Thyroid gland (tissue), 4 donors: ENCODE results near the gene UHMK1. TPM values are rescaled to one million over a fixed set of nuclear protein-coding genes. Genes with fewer than 3 reads are reported as not detected.

Experiments used
- DNase-seq, 2 donors: peaks; one replicate each; pipeline ENCODE4 v3.0.0-alpha.2; 2019
- H3K27ac ChIP-seq, 3 donors: fragments of 200-600 bp; sonication (generic); 1 replicate in 2 of 3; 2 replicates in 1 of 3; pipeline ENCODE4 v1.5.1; 2016 to 2019; ENCODE audit warnings: mild to moderate bottlenecking in 1 of 3, moderate library complexity in 1 of 3
- H3K27me3 ChIP-seq: fragments of 200-600 bp; sonication (generic); one replicate; pipeline ENCODE4 v1.5.1; 2019
- H3K36me3 ChIP-seq, 2 donors: fragments of 200-600 bp; sonication (generic); one replicate each; pipeline ENCODE4 v1.5.1; 2016 to 2019
- H3K4me1 ChIP-seq, 2 donors: fragments of 200-600 bp; sonication (generic); one replicate each; pipeline ENCODE4 v1.5.1; 2017 to 2019
- H3K4me3 ChIP-seq, 3 donors: fragments of 200-600 bp; sonication (generic); replicated peaks in 1 of 3; 1 replicate in 2 of 3; 2 replicates in 1 of 3; pipeline ENCODE4 v1.5.1; 2016; ENCODE audit warnings: mild to moderate bottlenecking in 1 of 3
- H3K9me3 ChIP-seq: fragments of 200-600 bp; sonication (generic); one replicate; pipeline ENCODE4 v1.5.1; 2017
- CTCF ChIP-seq, 6 experiments: fragments of 200-600 bp in 3 of 6; fragments of 450-650 bp in 3 of 6; sonication (generic) in 3 of 6; IDR thresholded peaks; one replicate each; pipeline ENCODE4 v1.5.1; 2016 to 2019; ENCODE audit warnings: antibody characterized with exemption in 6 of 6, mild to moderate bottlenecking in 2 of 6, inconsistent platforms in 1 of 6, moderate library complexity in 1 of 6
- POLR2A ChIP-seq, 2 donors: fragments of 450-650 bp; IDR thresholded peaks; one replicate each; pipeline ENCODE4 v1.6.1; 2017; ENCODE audit warnings: antibody characterized with exemption in 2 of 2, mild to moderate bottlenecking in 2 of 2, moderate library complexity in 1 of 2
- WGBS, 2 donors: methylation state at CpG; one replicate each; pipeline ENCODE4 v1.1.5; 2017; 5-methylcytosine and 5-hydroxymethylcytosine counted together
- intact Hi-C: fragments of 100-400 bp; cut with DNase I; formaldehyde crosslinking; loops from one replicate; pipeline ENCODE4 v1.15.1; 2023
- total RNA-seq, 4 donors: library from RNA; depleted of rRNA; stranded (reverse); fragments of >200 nt; gene quantifications; one replicate each; pipeline ENCODE4 v1.2.3, GENCODE V29; 2016

UHMK1 gene
- total RNA-seq, 4 donors from 2014 or later: 44.3 to 62.0 (median 57.1) TPM

- no peaks in the 10 kb centered on the region for H3K27me3 ChIP-seq
- H3K9me3 ChIP-seq: no peaks in the 10 kb centered on the region
- intact Hi-C loops: no loop called here
- TF ChIP-seq POLR2A (IDR thresholded peaks at IDR 0.05) (no peak), CTCF (IDR thresholded peaks at IDR 0.05) (no peak)
- no peak for DNase-seq
- H3K4me1 ChIP-seq: no peaks in the 10 kb centered on the region
- H3K4me3 ChIP-seq: no peak overlapping the region
- peaks cover 0 to 15% of the 10 kb centered on the region in 2 donors for H3K36me3 ChIP-seq
- no peak overlapping the region for H3K27ac ChIP-seq
These were observed 29.7 kb downstream of the UHMK1 start for GRCh38 chr1:162527314-162527713.

DNA sequence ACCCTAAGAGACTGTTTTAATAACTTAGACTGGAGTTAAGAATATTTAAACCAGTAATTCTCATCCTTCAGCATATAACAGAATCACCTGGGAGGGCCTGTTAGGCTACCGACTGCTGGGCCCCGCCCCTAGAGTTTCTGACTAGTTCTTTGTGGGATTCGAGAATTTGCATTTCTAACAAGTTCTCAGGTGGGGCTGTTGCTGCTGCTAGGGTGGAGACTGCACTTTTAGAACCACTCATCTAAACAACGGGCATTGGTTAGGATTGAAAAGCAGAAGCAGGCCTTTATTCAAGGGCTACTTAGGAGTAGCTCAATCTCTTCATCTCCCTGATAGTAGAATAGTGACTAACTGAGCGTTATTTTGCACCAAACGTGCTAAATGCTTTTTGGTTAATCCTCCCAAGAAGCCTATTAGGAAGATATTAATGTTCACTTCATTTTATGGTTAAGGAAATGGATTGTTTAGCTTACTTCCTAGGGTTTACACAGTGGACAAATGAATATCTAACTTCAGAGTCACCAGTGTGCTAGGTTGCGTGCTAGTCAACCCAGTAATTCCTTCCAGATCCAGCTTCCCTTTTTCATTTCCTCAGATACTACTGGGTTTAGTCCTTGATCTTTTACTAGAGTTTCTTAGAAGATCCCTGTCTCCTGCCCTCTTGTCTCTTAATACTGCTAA is 32.8 kb downstream of the UHMK1 start:
- TF ChIP-seq CTCF (IDR thresholded peaks at IDR 0.05) (no peak), POLR2A (IDR thresholded peaks at IDR 0.05) (no peak)
- H3K9me3 ChIP-seq: no peaks in the 10 kb centered on the region
- no peak overlapping the region for H3K4me3 ChIP-seq
- no peaks in the 10 kb centered on the region for H3K4me1 ChIP-seq
- H3K27ac ChIP-seq: no peak overlapping the region
- H3K36me3 ChIP-seq: peaks cover 0 to 4% of the 10 kb centered on the region in 2 donors
- intact Hi-C loops: no loop called here
- 51 to 65% methylated on average over 7 of the region's 7 CpGs for WGBS, 2 donors
- H3K27me3 ChIP-seq: no peaks in the 10 kb centered on the region
- peak; percentile 9 to 30 for DNase-seq

- DNase-seq: no peak
- H3K36me3 ChIP-seq: peaks cover 0 to 3% of the 10 kb centered on the region in 2 donors
- intact Hi-C loops: no loop called here
- no peak overlapping the region for H3K4me3 ChIP-seq
- no peaks in the 10 kb centered on the region for H3K27me3 ChIP-seq
- no peaks in the 10 kb centered on the region for H3K4me1 ChIP-seq
- 94 to 96% methylated on average over 1 of the region's 1 CpG for WGBS, 2 donors
- TF ChIP-seq POLR2A (IDR thresholded peaks at IDR 0.05): no peak
- no peak for TF ChIP-seq CTCF (IDR thresholded peaks at IDR 0.05)
- H3K27ac ChIP-seq: no peak overlapping the region
- no peaks in the 10 kb centered on the region for H3K9me3 ChIP-seq
These were observed 33.3 kb downstream of the UHMK1 start for GRCh38 chr1:162530988-162531319.

DNA sequence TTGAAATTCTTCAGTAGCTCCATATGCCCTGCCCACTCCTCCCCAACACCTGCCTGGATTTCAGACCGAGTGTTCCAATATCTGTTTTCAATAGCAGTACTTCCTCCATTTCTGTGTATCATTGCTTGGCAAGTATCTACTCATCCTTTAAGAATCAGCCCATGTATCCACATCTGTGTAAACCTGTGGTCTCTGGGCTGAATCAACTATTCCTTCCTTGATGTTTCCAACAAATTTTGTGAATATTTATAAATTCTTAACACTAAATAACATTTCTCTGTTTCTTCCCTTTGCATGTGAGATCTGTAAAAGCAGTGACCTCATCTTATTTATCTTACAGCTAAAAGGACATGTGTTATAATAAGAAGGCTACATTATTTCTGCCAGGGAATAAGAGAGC is 37.9 kb downstream of the UHMK1 start:
- 67 to 75% methylated on average over 1 of the region's 1 CpG for WGBS, 2 donors
- DNase-seq: no peak
- no peaks in the 10 kb centered on the region for H3K36me3 ChIP-seq
- H3K4me1 ChIP-seq: no peaks in the 10 kb centered on the region
- H3K27ac ChIP-seq: no peak overlapping the region
- no peak for TF ChIP-seq POLR2A (IDR thresholded peaks at IDR 0.05)
- no peak for TF ChIP-seq CTCF (IDR thresholded peaks at IDR 0.05)
- H3K27me3 ChIP-seq: no peaks in the 10 kb centered on the region
- no peaks in the 10 kb centered on the region for H3K9me3 ChIP-seq
- intact Hi-C loops: no loop called here
- H3K4me3 ChIP-seq: no peak overlapping the region

DNA sequence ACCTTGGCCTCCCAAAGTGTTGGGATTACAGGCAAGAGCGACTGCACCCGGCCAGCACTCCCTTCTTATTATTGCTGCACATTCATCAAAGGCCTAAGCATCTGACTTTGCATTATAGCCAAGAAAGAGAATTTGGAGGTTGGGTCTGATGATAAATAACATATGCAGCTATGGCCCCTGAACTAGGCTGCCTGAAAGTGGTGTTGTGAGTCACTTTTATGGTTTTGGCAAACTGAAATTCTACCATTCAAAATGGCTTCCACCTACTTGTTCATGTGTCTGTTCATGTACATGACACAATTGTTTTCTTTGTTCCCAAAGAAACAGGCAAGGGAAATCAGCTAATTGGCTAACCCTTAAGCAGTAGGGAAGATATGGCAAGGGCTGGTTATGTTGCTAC is 38.9 kb downstream of the UHMK1 start:
- intact Hi-C loops: no loop called here
- TF ChIP-seq POLR2A (IDR thresholded peaks at IDR 0.05) (no peak), CTCF (IDR thresholded peaks at IDR 0.05) (no peak)
- H3K27me3 ChIP-seq: no peaks in the 10 kb centered on the region
- no peaks in the 10 kb centered on the region for H3K4me1 ChIP-seq
- 93 to 100% methylated on average over 2 of the region's 2 CpGs for WGBS, 2 donors
- no peak for DNase-seq
- H3K36me3 ChIP-seq: no peaks in the 10 kb centered on the region
- H3K27ac ChIP-seq: no peak overlapping the region
- no peak overlapping the region for H3K4me3 ChIP-seq
- H3K9me3 ChIP-seq: no peaks in the 10 kb centered on the region
